ENCODE data around the gene GATAD2A. TPM values are rescaled to one million over a fixed set of nuclear protein-coding genes. Genes with fewer than 3 reads are reported as not detected.
"Not testable (repeated sequence)": the region's sequence is repeated elsewhere in the genome, so short reads cannot be mapped to it uniquely, and the experiment has no call there.

GATAD2A gene, protein sequence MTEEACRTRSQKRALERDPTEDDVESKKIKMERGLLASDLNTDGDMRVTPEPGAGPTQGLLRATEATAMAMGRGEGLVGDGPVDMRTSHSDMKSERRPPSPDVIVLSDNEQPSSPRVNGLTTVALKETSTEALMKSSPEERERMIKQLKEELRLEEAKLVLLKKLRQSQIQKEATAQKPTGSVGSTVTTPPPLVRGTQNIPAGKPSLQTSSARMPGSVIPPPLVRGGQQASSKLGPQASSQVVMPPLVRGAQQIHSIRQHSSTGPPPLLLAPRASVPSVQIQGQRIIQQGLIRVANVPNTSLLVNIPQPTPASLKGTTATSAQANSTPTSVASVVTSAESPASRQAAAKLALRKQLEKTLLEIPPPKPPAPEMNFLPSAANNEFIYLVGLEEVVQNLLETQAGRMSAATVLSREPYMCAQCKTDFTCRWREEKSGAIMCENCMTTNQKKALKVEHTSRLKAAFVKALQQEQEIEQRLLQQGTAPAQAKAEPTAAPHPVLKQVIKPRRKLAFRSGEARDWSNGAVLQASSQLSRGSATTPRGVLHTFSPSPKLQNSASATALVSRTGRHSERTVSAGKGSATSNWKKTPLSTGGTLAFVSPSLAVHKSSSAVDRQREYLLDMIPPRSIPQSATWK
- polyA plus RNA-seq: 10 to 100 TPM; 12.6 to 33.8 (median 24.9) TPM

DNA sequence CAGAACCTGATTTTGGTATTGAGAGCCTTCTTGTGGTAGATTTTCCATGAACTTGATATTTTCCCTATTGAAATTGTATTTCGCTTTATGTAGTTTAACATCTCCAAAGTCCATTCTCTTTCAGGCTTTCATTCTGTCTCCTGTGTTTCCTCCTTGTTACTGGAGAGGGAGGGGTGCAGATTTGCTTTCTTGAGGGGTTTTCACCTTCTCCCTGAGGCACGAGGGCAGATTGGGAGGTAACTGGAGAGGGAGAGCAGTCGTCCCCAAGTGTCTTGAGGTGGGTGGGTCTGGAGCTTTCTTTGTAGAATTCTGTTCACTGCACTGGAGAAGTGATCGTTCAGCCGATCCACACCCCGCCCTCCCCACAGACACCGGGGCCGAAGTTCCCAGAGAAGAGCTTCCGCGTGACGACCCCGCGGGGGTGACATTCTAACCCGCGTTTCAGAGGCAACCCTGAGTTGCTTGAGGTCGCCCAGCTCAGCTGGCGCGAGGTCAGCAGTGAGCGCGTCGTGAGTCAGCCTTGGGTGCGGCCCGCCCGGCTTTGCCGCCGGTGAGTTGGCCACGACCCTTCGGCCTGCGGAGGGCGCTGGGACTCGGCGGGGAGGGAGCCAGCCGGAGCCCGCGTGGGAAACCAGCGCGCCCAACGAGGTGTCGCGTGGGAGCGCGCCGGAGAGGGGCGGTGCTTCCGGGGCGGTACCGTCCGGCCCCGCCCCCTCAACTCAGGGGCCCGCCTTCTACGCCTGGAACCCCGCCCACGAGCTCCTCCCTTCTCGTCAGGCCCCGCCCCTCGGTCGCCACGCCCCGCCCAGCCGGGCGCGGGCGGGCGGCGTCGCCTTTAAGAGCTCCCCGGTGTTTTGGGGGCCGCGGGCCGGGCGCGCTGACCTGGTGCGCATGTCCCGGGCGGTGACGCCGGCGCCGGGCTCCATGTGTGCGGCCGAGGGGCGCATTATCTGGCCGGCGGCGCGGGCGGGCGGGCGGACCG lies at the start of gene GATAD2A:
GATAD2A (plus strand) TSS at position 797 of the 982 bp plus-strand sequence. CDS start 59,671 bp downstream, outside the sequence.
- 2% methylated on average over 56 to 90 of the region's 90 CpGs for WGBS, 3 donors
- peak within 1 kb of the TSS; percentile 21 for H3K27ac ChIP-seq (ENCODE audit: low read depth, low read length)

- WGBS, 3 donors: 91 to 94% (median 93%) methylated on average over 11 of the region's 11 CpGs
These were observed 49.0 kb upstream of the GATAD2A start for GRCh38 chr19:19356500-19356899.

GRCh38 chr19:19356901-19357566 lies 48.4 kb upstream of the GATAD2A start:
- no peak overlapping the region for H3K27ac ChIP-seq (ENCODE audit: low read depth, low read length)
- WGBS, 3 donors: 89 to 93% (median 90%) methylated on average over 13 of the region's 13 CpGs

More at GRCh38 chr19:19356500-19356899, 49.0 kb upstream of the GATAD2A start:
- H3K27ac ChIP-seq (ENCODE audit: low read depth, low read length): no peak overlapping the region

- 9 to 12% (median 11%) methylated on average over 14 of the region's 14 CpGs for WGBS, 3 donors
- H3K27ac ChIP-seq (ENCODE audit: low read depth, low read length): no peak overlapping the region
These were observed 44.3 kb upstream of the GATAD2A start for GRCh38 chr19:19361075-19361594.

DNA sequence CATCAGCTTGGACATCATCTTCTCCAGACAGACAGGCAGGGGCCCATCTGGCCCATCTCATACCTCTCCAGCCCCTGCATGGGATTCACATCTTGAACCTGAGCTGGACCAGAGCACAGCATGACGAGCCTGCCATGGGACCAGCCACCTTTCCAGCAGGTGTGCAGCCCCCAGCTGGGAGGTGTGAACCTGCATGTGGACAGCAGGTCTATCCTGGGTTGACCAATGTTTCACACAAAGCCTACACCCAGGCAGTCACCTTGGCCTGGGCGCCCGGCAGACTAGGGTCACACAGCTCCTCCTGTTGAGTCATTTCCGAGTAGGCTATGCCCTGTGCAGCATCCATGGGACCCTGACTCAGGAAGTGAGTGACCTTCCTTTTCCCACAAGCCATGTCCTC lies 43.4 kb upstream of the GATAD2A start:
- 90% methylated on average over 4 of the region's 4 CpGs for WGBS, 3 donors
- H3K27ac ChIP-seq (ENCODE audit: low read depth, low read length): no peak overlapping the region

- 42 to 50% (median 44%) methylated on average over 18 of the region's 18 CpGs for WGBS, 3 donors
- no peak overlapping the region for H3K27ac ChIP-seq (ENCODE audit: low read depth, low read length)
These were observed 38.8 kb upstream of the GATAD2A start for GRCh38 chr19:19366434-19367396.

GRCh38 chr19:19368087-19368486 lies 37.4 kb upstream of the GATAD2A start:
- 74 to 85% (median 84%) methylated on average over 7 of the region's 7 CpGs for WGBS, 3 donors

DNA sequence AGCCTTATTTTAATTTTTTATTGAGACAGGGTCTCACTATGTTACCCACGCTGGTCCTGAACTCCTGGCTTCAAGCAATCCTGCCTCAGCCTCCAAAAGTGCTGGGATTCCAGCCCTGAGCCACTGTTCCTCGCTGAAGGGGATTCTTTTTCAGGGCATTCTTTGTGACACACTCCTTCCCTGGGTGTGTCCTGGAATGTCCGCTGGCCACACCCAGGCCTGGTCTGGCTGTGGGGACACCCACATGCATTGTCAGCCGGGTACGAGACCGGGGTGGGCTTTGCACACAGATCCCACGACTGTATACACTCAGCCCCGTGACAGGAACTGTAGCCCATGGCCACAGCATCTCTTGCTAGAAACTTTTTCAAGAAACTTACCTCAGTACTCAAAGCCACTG lies 34.4 kb upstream of the GATAD2A start:
- no peak overlapping the region for H3K27ac ChIP-seq (ENCODE audit: low read depth, low read length)
- WGBS, 3 donors: 56 to 71% (median 71%) methylated on average over 8 of the region's 8 CpGs

More at GRCh38 chr19:19368087-19368486, 37.4 kb upstream of the GATAD2A start:
- no peak overlapping the region for H3K27ac ChIP-seq (ENCODE audit: low read depth, low read length)

GRCh38 chr19:19372656-19373416 lies 32.6 kb upstream of the GATAD2A start:
- no peak overlapping the region for H3K27ac ChIP-seq (ENCODE audit: low read depth, low read length)
- WGBS, 3 donors: 37 to 62% (median 38%) methylated on average over 8 of the region's 8 CpGs

DNA sequence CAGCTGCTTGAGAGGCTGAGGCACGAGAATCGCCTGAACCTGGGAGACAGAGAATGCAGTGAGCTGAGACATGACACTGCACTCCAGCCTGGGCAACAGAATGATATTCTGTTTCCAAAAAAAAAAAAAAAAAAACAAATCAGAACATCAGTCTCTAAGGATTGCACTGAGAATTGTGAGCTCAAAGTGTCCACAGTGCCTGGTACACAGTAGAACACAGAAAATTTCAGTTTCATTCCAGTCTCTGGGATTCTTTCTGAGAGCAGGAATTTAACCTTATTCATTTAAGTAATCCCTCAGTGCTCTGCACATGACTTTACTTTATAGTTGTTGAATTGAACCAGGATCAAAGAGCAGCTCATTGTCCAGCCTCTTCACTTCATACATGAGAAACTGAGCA lies 25.9 kb upstream of the GATAD2A start:
- no peak overlapping the region for H3K27ac ChIP-seq (ENCODE audit: low read depth, low read length)
- 61 to 86% (median 74%) methylated on average over 2 of the region's 2 CpGs for WGBS, 3 donors

GRCh38 chr19:19380316-19380715 lies 25.2 kb upstream of the GATAD2A start:
- 91 to 94% (median 93%) methylated on average over 12 of the region's 12 CpGs for WGBS, 3 donors
- H3K27ac ChIP-seq (ENCODE audit: low read depth, low read length): not testable (repeated sequence)

DNA sequence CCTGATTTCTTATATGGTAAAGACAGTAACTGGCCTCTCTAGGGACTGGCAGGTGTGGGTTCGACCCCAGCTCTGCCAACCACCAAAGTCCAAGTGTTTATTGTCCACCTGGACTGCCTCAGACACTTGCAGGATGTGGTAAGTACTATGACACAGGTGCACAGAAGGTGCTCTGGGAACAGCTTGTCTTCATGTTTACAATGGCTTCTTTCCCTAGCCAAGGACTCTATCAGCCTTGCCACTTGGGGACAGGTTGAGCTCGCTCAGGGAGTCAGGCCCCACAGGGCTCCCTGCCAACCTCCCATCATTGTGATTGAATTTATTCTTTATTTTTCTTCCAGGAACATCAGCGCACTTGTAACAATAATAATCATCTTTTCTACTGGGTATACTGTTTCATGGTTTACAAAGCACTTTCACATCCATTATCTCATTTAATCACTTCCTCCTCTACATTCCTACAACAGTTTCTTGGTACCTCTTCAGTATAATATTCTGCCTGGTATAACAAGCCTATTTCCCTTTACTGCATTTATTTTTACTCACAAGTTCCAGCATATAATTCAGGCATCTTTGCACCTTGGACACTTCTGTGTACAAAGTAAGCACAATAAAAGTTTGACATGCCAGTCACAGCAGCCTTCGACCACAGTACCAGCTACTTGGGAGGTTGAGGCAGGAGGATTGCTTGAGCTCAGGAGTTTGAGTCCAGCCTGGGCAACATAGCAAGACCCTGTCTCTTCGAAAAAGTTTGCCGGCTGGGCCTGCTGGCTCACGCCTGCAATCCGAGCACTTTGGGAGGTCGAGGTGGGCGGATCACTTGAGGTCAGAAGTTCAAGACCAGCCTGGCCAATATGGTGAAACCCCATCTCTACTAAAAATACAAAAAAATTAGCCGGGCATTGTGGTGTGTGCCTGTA lies 24.2 kb upstream of the GATAD2A start:
- H3K27ac ChIP-seq (ENCODE audit: low read depth, low read length): no peak overlapping the region

GRCh38 chr19:19382118-19382517 lies 23.4 kb upstream of the GATAD2A start:
- H3K27ac ChIP-seq (ENCODE audit: low read depth, low read length): no peak overlapping the region
- 95 to 97% (median 95%) methylated on average over 8 of the region's 8 CpGs for whole genome bisulfite sequencing, 3 donors

More for the DNA sequence above, 24.2 kb upstream of the GATAD2A start:
- WGBS, 3 donors: 68 to 84% (median 83%) methylated on average over 11 of the region's 11 CpGs

- H3K27ac ChIP-seq (ENCODE audit: low read depth, low read length): no peak overlapping the region
- 63 to 81% (median 73%) methylated on average over 13 of the region's 13 CpGs for WGBS, 3 donors
These were observed 21.0 kb upstream of the GATAD2A start for GRCh38 chr19:19384486-19384885.

Measured in adipose tissue (tissue), 3 donors.